SK-N-SH (cell line): ENCODE data around the gene SEMA4D. TPM values are rescaled to one million over a fixed set of nuclear protein-coding genes. Genes with fewer than 3 reads are reported as not detected.

ENCODE experiments used
- CTCF ChIA-PET: fragments of 300-600, 350-600 bp; formaldehyde crosslinking; extraction: SDS; loops from one replicate; lab custom pipeline; 2021; lab: Yijun Ruan, JAX
- POLR2A ChIA-PET: fragments of 350-600 bp; sonication (Branson Sonifier 250); formaldehyde crosslinking; extraction: SDS; loops from one replicate; lab custom pipeline; 2020; ENCODE audit warnings: antibody characterized with exemption, inconsistent platforms; lab: Yijun Ruan, JAX
- DNase-seq: peaks from one replicate; pipeline ENCODE4 v3.0.0; 2012
- H2AFZ ChIP-seq: fragments of 200-600 bp; sonication (generic); 2 replicates; pipeline ENCODE4 v1.8.1; 2016; ENCODE audit warnings: antibody characterized with exemption, mild to moderate bottlenecking, low read depth
- H3F3A ChIP-seq: fragments of 200-600 bp; sonication (generic); replicated peaks from 2 replicates; pipeline ENCODE3; 2016; ENCODE audit warnings: antibody characterized with exemption, mild to moderate bottlenecking; ENCODE audit not compliant: insufficient read depth
- H3K27ac ChIP-seq, 2 experiments: fragments of 200-500 bp in 1 of 2; fragments of 200-600 bp in 1 of 2; sonication (Bioruptor generic) in 1 of 2; sonication (generic), shearing (Covaris generic) in 1 of 2; 2 replicates each; pipeline versions ENCODE4 v1.5.1 to v1.6.1; 2014 to 2016; ENCODE audit warnings: low read depth in 2 of 2, inconsistent platforms in 1 of 2, low read length in 1 of 2, mild to moderate bottlenecking in 1 of 2, mixed read lengths in 1 of 2
- H3K27me3 ChIP-seq: fragments of 200-600 bp; sonication (generic), shearing (Covaris generic); 2 replicates; pipeline ENCODE4 v1.6.1; 2016; ENCODE audit warnings: mixed run types; ENCODE audit not compliant: insufficient read depth
- H3K36me3 ChIP-seq, 2 experiments: fragments of 200-500 bp in 1 of 2; fragments of 200-600 bp in 1 of 2; sonication (Bioruptor generic) in 1 of 2; sonication (generic) in 1 of 2; replicated peaks in 1 of 2; 2 replicates each; pipeline versions ENCODE3 to v1.5.1; 2014 to 2016; ENCODE audit warnings: low read length in 1 of 2, mild to moderate bottlenecking in 1 of 2; ENCODE audit not compliant: insufficient read depth in 2 of 2, control insufficient read depth in 1 of 2
- H3K4me1 ChIP-seq, 2 experiments: fragments of 200-500 bp in 1 of 2; fragments of 200-600 bp in 1 of 2; sonication (Bioruptor generic) in 1 of 2; sonication (generic), shearing (Covaris generic) in 1 of 2; 2 replicates each; pipeline versions ENCODE4 v1.5.1 to v1.6.1; 2014 to 2016; ENCODE audit warnings: low read depth in 1 of 2, low read length in 1 of 2, mixed run types in 1 of 2; ENCODE audit not compliant: insufficient read depth in 2 of 2, control insufficient read depth in 1 of 2
- H3K4me2 ChIP-seq: fragments of 200-600 bp; sonication (generic), shearing (Covaris generic); 2 replicates; pipeline ENCODE4 v1.6.1; 2017; ENCODE audit warnings: mixed run types
- H3K4me3 ChIP-seq, 2 experiments: fragments of 200-500 bp in 1 of 2; fragments of 200-600 bp in 1 of 2; sonication (Bioruptor generic) in 1 of 2; sonication (generic), shearing (Covaris generic) in 1 of 2; 2 replicates each; pipeline versions ENCODE4 v1.5.1 to v1.8.1; 2014 to 2016; ENCODE audit warnings: low read depth in 2 of 2, inconsistent platforms in 1 of 2, low read length in 1 of 2, mild to moderate bottlenecking in 1 of 2, mixed read lengths in 1 of 2, moderate library complexity in 1 of 2
- H3K79me2 ChIP-seq: fragments of 200-600 bp; sonication (generic); 2 replicates; pipeline ENCODE4 v1.8.1; 2017; ENCODE audit warnings: mild to moderate bottlenecking; ENCODE audit not compliant: insufficient read depth
- H3K9ac ChIP-seq: fragments of 200-600 bp; sonication (generic); 2 replicates; pipeline ENCODE4 v1.6.1; 2017; ENCODE audit warnings: mixed run types
- H3K9me2 ChIP-seq: fragments of 200-600 bp; sonication (generic); 2 replicates; pipeline ENCODE4 v1.6.1; 2017; ENCODE audit warnings: mixed run types
- H3K9me3 ChIP-seq: fragments of 200-600 bp; sonication (generic); 2 replicates; pipeline ENCODE4 v1.6.1; 2017; ENCODE audit warnings: mixed run types, mild to moderate bottlenecking, moderate library complexity
- H4K20me1 ChIP-seq: fragments of 200-600 bp; sonication (generic); 2 replicates; pipeline ENCODE4 v1.6.1; 2017; ENCODE audit warnings: mild to moderate bottlenecking, mixed run types; ENCODE audit not compliant: insufficient read depth
- ELF1 ChIP-seq: IDR thresholded peaks from 2 replicates; pipeline ENCODE4 v1.4.0; 2012
- IRF3 ChIP-seq: fragments of 150-350 bp; IDR thresholded peaks from 2 replicates; pipeline ENCODE4 v1.6.1; 2016; ENCODE audit warnings: mild to moderate bottlenecking, low read depth, low read length
- JUND ChIP-seq: IDR thresholded peaks from 2 replicates; pipeline ENCODE4 v1.4.0; 2012
- MEF2A ChIP-seq: IDR thresholded peaks from 2 replicates; pipeline ENCODE4 v1.4.0; 2012; ENCODE audit warnings: low read depth, borderline replicate concordance
- NRF1 ChIP-seq: IDR thresholded peaks from 2 replicates; pipeline ENCODE4 v1.6.1; 2012; ENCODE audit warnings: low read depth, mild to moderate bottlenecking, low read length
- RAD21 ChIP-seq: IDR thresholded peaks from 2 replicates; pipeline ENCODE4 v1.6.1; 2012; ENCODE audit warnings: mild to moderate bottlenecking, low read length
- REST ChIP-seq: IDR thresholded peaks from 2 replicates; pipeline ENCODE4 v1.6.1; 2012; ENCODE audit warnings: mild to moderate bottlenecking, low read depth, low read length, moderate library complexity
- SIN3A ChIP-seq: IDR thresholded peaks from 2 replicates; pipeline ENCODE4 v1.6.1; 2012; ENCODE audit warnings: low read depth, mild to moderate bottlenecking, low read length, moderate library complexity, borderline replicate concordance
- SMC3 ChIP-seq: IDR thresholded peaks from 2 replicates; pipeline ENCODE4 v1.6.1; 2012; ENCODE audit warnings: low read depth, low read length, improper control_type of control experiment
- TCF12 ChIP-seq: IDR thresholded peaks from 2 replicates; pipeline ENCODE4 v1.4.0; 2012
- WGBS: methylation state at CpG from one replicate; pipeline ENCODE4 v1.1.6; 2017; ENCODE audit warnings: low lambda C conversion rate; 5-methylcytosine and 5-hydroxymethylcytosine counted together
- polyA plus RNA-seq, 3 experiments: library from polyadenylated mRNA; depleted of rRNA; stranded (reverse); fragments of >200 nt; gene quantifications; 2 replicates each; pipeline ENCODE4 v1.2.3, GENCODE V29; 2012

Gene SEMA4D
- polyA plus RNA-seq, 1 of the 3 experiments (the other 2 are of a cell fraction), result 4.8 TPM

GRCh38 chr9:89368978-89369377 lies 128.9 kb downstream of the SEMA4D start:
- H3K4me1 ChIP-seq, result peaks cover 0 to 10% of the 10 kb centered on the region in 2 experiments; a peak in 1 of 4 replicates
- H3K9me2 ChIP-seq, result no peaks in the 10 kb centered on the region
- H3K9ac ChIP-seq, result no peak overlapping the region
- 75% methylated on average over 7 of the region's 8 CpGs for WGBS
- H3K27ac ChIP-seq, result no peak overlapping the region
- H3K36me3 ChIP-seq, result no peaks in the 10 kb centered on the region
- H2AFZ ChIP-seq, result no peak overlapping the region
- TF ChIP-seq SMC3, result no peak
- no peak for TF ChIP-seq JUND
- no peak for TF ChIP-seq ELF1
- TF ChIP-seq RAD21, result no peak
- TF ChIP-seq SIN3A, result no peak
- H4K20me1 ChIP-seq, result no peaks in the 10 kb centered on the region
- CTCF ChIA-PET, result interaction anchor here (1.1 to 1.8 kb wide), 2 partner anchors 50 to 180 kb away, joined by 3 to 7 read pairs; partner anchors contain the start of gene SECISBP2
- POLR2A ChIA-PET, result no interaction called here
- H3K4me2 ChIP-seq, result no peak overlapping the region
- no peak for DNase-seq
- H3K79me2 ChIP-seq, result no peaks in the 10 kb centered on the region
- H3K27me3 ChIP-seq, result no peaks in the 10 kb centered on the region
- no peaks in the 10 kb centered on the region for H3K9me3 ChIP-seq
- no peak overlapping the region for H3K4me3 ChIP-seq
- no peaks in the 10 kb centered on the region for H3F3A ChIP-seq

GRCh38 chr9:89368550-89368949 lies 129.4 kb downstream of the SEMA4D start:
- no peak overlapping the region for H2AFZ ChIP-seq
- H3K4me2 ChIP-seq, result no peak overlapping the region
- no peak overlapping the region for H3K27ac ChIP-seq
- no peak overlapping the region for H3K4me3 ChIP-seq
- H3K9ac ChIP-seq, result no peak overlapping the region
- no peaks in the 10 kb centered on the region for H3F3A ChIP-seq
- no peak for DNase-seq
- H3K4me1 ChIP-seq, result peaks cover 0 to 10% of the 10 kb centered on the region in 2 experiments; a peak in 1 of 4 replicates
- H3K9me2 ChIP-seq, result no peaks in the 10 kb centered on the region
- no peaks in the 10 kb centered on the region for H4K20me1 ChIP-seq
- TF ChIP-seq IRF3, result no peak
- no peak for TF ChIP-seq JUND
- no peak for TF ChIP-seq MEF2A
- no peak for TF ChIP-seq TCF12
- TF ChIP-seq NRF1, result no peak
- TF ChIP-seq REST, result no peak
- no peaks in the 10 kb centered on the region for H3K79me2 ChIP-seq
- no peaks in the 10 kb centered on the region for H3K36me3 ChIP-seq
- WGBS, result 72% methylated on average over 7 of the region's 7 CpGs
- CTCF ChIA-PET, result interaction anchor here (1.1 to 1.8 kb wide), 2 partner anchors 50 to 180 kb away, joined by 3 to 7 read pairs; partner anchors contain the start of gene SECISBP2
- H3K9me3 ChIP-seq, result no peaks in the 10 kb centered on the region
- POLR2A ChIA-PET, result no interaction called here
- H3K27me3 ChIP-seq, result no peaks in the 10 kb centered on the region
